VCaP (cell line): ENCODE data around the gene ZNF394.

Source experiments
- H3K27ac ChIP-seq: fragments of 450-650 bp; 2 replicates; pipeline ENCODE4 v1.5.1; 2017
- TF ChIP-seq, protein P1 (sequence below): fragments of 450-650 bp; conservative IDR thresholded peaks from 2 replicates; pipeline ENCODE4 v1.5.1; 2017; ENCODE audit warnings: mild to moderate bottlenecking, moderate library complexity

ZNF394 gene

DNA sequence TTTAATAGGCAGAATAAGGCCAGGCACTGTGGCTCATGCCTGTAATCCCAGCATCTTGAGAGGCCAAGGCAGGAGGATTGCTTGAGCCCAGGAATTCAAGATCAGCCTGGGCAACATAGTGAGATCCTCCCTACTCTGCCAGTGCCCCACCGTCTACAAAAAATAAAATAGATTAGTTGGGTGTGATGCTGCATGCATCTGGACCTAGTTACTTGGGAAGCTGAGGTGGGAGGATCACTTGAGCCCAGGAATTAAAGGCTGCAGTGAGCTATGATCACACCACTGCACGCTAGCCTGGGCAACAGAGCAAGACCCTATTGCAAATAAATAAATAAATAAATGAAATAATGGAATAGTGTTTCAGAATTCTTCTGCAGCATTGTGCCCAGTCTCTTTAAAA, 35.6 kb upstream of the ZNF394 start:
- no peak overlapping the region for H3K27ac ChIP-seq
- TF ChIP-seq, protein P1, sequence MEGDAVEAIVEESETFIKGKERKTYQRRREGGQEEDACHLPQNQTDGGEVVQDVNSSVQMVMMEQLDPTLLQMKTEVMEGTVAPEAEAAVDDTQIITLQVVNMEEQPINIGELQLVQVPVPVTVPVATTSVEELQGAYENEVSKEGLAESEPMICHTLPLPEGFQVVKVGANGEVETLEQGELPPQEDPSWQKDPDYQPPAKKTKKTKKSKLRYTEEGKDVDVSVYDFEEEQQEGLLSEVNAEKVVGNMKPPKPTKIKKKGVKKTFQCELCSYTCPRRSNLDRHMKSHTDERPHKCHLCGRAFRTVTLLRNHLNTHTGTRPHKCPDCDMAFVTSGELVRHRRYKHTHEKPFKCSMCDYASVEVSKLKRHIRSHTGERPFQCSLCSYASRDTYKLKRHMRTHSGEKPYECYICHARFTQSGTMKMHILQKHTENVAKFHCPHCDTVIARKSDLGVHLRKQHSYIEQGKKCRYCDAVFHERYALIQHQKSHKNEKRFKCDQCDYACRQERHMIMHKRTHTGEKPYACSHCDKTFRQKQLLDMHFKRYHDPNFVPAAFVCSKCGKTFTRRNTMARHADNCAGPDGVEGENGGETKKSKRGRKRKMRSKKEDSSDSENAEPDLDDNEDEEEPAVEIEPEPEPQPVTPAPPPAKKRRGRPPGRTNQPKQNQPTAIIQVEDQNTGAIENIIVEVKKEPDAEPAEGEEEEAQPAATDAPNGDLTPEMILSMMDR, result no peak

DNA sequence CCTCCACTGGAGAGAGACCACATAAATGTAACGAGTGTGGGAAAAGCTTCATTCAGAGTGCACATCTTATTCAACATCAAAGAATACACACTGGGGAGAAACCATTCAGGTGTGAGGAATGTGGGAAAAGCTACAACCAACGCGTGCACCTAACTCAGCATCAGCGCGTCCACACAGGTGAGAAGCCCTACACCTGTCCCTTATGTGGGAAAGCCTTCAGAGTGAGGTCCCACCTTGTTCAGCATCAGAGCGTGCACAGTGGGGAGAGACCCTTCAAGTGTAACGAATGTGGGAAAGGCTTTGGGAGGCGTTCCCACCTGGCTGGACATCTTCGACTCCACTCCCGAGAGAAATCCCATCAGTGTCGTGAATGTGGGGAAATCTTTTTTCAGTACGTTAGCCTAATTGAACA, 31.3 kb upstream of the ZNF394 start:
- no peak overlapping the region for H3K27ac ChIP-seq
- TF ChIP-seq, protein P1, result no peak

DNA sequence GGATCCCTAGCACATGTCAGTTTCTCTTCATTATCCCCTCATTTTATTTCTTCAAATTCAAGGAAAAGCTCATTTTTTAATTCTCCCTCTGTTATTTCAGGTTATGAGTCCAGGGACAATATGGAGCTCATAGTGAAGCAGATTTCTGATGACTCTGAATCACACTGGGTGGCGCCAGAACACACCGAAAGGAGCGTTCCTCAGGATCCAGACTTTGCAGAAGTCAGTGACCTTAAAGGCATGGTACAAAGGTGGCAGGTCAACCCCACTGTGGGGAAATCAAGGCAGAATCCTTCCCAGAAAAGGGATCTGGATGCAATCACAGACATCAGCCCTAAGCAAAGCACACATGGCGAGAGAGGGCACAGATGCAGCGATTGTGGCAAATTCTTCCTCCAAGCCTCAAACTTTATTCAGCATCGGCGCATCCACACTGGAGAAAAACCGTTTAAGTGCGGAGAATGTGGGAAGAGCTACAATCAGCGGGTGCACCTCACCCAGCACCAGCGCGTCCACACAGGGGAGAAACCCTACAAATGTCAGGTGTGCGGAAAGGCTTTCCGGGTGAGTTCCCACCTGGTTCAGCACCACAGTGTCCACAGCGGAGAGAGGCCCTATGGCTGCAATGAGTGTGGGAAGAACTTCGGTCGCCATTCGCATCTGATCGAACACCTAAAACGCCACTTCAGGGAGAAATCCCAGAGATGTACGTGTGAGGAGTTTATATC, 25.8 kb upstream of the ZNF394 start:
- H3K27ac ChIP-seq, result no peak overlapping the region
- TF ChIP-seq, protein P1, result peak; percentile 70

DNA sequence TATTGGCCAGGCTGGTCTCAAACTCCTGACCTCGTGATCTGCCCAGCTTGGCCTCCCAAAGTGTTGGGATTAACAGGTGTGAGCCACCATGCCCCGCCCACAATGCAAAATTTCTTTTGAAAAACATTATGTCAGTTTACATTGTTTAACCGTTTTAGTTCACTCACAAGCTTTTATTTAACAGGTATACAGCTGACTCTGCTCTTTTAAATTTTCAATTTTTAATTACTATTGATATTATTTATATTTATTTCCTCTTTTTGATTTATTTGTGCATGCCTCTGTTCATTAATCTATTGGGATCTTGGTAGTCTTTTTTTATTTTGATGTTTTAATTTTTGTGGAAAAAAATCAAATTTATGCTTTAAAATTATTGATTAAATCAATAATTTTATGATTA, 21.3 kb upstream of the ZNF394 start:
- H3K27ac ChIP-seq, result no peak overlapping the region
- TF ChIP-seq, protein P1, result no peak

DNA sequence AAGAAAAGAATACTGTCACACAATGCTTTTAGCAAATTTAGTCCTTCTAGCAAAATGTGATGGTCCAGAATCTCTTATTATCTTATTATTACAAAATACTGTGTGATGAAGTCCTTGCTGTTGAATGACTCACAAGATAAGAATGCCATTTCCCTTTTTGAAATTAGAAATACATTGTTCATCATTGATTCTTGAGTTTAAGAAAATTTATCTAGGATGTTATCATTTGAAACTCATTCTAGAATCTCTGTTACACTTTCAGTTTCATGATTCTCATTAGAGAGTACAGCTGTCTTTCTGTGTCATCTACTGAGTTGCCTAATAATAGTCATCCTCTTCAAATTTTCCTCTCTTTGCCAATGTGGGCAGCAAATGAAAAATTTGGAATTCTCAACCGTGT, 14.0 kb upstream of the ZNF394 start:
- H3K27ac ChIP-seq, result no peak overlapping the region
- TF ChIP-seq, protein P1, result no peak

DNA sequence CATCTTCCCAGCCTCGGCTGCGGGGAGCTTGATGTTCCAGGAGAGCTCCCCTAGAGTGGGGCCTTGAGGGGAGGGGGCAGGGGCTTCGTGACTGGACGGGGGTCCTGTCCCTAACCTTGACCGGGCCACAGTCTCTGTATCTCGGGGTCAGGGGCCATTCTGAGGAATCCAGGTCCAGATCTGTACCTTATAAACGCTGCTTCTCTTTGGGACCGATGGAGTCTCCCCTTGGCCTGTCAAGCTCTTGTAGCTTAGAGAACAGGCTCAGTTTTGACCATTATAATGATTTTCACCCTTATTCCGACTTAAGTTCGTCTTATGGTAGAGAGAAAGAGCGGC, 5.2 kb upstream of the ZNF394 start:
- TF ChIP-seq, protein P1, result no peak
- H3K27ac ChIP-seq, result peak overlapping the region; percentile 81

DNA sequence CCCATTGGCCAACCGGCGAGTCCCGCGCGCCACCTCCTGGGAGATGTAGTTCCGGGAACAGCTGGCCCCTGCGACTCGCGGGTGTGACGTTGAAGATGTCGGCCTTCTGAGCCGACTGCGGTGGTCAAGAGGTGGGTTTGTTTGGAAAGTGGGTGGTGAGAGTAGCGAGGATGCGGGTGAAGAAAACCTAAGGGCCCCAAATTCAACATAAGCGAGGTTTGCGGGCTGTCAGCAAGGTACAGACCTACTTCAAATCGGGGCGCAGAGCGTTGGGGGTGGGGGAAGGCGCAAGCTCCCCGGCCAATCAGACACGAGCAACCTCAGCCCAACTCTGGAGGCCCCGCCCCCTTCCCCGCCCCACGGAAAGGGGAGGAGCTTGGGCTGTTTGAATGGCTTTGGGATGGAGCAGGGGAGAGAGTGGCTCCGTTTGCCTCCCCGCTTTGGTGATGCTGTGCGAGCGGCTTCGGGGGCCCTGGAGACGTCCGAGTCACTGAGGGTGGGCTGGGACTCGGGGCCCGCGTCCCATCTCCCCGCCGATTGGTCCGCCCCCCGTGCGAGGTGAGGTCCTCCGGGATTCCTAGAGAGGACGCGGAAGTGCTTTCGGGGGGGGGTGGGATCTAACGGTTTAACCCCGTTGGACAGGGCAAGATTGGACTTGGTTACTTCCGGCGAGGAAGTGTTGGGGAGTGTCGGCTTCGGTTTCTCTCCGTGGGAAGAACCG, 4.7 kb upstream of the ZNF394 start, which contains the start of gene ZKSCAN5:
Gene ZKSCAN5, plus strand, starts transcription at position 60 of the 721 bp plus-strand sequence. CDS start 1,383 bp downstream, outside the sequence.
- TF ChIP-seq, protein P1, result no peak
- peak within 1 kb of the TSS; percentile 81 for H3K27ac ChIP-seq
